Measurements from ENCODE around the gene EFEMP2.
A peak's percentile ranks its signal among the peaks of the same experiment; 100 is the strongest.

EFEMP2 gene

DNA sequence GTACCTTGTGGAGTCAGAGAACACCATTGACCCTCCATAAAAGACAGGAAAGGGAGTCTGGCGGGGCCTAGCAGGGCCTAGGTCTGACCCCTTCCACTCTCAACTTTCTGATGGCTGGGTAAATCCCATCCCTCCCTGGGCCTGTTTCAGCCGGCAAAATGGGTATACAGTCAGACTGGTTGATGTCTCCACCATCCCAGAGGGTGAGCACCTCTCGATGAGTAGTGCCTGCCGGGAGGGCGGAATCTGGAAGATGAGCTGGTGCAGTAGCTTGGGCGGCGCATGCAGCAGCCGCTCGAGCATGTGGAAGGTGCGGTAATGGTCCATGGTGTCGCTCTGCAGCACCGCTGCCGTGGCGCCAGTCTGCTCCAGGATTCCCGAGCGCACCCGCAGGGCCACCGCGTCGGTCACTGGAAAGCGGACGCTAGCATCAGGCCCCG, 15.1 kb upstream of the EFEMP2 start:
- DNase-seq (ENCODE audit: low read depth): no peak
- H3K4me3 ChIP-seq (ENCODE audit: low read length): peak overlapping the region; percentile 85
- TF ChIP-seq, protein P1, sequence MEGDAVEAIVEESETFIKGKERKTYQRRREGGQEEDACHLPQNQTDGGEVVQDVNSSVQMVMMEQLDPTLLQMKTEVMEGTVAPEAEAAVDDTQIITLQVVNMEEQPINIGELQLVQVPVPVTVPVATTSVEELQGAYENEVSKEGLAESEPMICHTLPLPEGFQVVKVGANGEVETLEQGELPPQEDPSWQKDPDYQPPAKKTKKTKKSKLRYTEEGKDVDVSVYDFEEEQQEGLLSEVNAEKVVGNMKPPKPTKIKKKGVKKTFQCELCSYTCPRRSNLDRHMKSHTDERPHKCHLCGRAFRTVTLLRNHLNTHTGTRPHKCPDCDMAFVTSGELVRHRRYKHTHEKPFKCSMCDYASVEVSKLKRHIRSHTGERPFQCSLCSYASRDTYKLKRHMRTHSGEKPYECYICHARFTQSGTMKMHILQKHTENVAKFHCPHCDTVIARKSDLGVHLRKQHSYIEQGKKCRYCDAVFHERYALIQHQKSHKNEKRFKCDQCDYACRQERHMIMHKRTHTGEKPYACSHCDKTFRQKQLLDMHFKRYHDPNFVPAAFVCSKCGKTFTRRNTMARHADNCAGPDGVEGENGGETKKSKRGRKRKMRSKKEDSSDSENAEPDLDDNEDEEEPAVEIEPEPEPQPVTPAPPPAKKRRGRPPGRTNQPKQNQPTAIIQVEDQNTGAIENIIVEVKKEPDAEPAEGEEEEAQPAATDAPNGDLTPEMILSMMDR (conservative IDR thresholded peaks at IDR 0.05; ENCODE audit: low read depth, low read length): no peak

GRCh38 chr11:65886826-65887722, 14.5 kb upstream of the EFEMP2 start:
- TF ChIP-seq, protein P1 (conservative IDR thresholded peaks at IDR 0.05; ENCODE audit: low read depth, low read length): no peak
- H3K4me3 ChIP-seq (ENCODE audit: low read length): peak overlapping the region; percentile 85
- DNase-seq (ENCODE audit: low read depth): no peak

DNA sequence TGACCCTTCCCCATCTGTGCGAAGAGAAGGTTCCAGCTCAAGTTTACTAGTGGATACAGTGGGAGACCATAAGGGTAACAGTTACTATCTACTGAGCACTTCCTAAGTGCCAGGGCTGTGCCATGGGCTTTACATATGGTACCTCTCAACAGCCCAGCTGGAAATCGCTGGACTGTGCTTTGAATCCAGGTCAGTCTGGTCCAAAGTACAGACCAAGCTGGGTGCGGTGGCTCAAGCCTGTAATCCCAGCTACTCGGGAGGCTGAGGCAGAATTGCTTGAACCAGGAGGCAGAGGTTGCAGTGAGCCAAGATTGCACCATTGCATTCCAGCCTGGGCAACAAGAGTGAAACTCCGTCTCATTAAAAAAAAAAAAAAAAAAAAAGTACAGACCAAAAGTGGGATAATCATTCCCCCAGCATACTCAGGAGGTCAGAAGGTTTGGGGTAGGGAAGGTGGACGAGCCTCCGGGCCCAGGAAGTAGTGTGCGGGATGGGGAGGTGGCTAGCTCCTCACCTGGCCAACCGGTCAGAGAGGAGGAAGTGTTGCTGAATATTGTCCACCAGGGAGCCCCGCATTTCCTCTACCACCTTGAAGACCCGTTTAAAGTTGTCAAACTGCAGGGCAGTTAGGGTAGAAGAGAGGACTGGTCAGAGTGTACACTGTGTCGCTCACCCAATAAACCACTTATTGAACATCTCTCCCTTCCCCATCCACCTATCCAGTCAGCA, 13.4 kb upstream of the EFEMP2 start:
- DNase-seq (ENCODE audit: low read depth): no peak
- TF ChIP-seq, protein P1 (conservative IDR thresholded peaks at IDR 0.05; ENCODE audit: low read depth, low read length): no peak
- H3K4me3 ChIP-seq (ENCODE audit: low read length): no peak overlapping the region

DNA sequence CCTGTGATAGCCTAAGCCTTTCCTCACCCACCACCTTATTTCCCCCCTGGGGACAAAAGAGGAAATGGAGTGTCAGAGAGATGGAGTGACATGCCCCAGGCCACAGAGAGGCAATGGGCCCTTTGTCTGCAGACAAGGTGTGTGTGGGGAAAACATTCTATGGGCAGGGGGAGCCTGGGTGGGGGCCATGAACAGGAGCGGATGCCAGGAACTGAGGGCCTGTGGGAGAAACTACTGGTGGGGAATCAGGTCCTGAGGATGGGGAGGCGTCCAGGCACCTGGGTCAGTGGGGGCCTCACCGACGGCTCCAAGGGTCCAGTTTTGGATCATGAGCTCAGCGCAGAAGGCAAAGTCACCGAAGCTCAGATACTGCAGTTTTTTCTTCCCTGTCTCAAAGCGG, 12.6 kb upstream of the EFEMP2 start:
- DNase-seq (ENCODE audit: low read depth): no peak
- TF ChIP-seq, protein P1 (conservative IDR thresholded peaks at IDR 0.05; ENCODE audit: low read depth, low read length): no peak
- no peak overlapping the region for H3K4me3 ChIP-seq (ENCODE audit: low read length)

- TF ChIP-seq, protein P1 (conservative IDR thresholded peaks at IDR 0.05; ENCODE audit: low read depth, low read length): peak; percentile 100
- no peak for DNase-seq (ENCODE audit: low read depth)
- no peak overlapping the region for H3K4me3 ChIP-seq (ENCODE audit: low read length)
These were observed 12.1 kb upstream of the EFEMP2 start for GRCh38 chr11:65884716-65885092.

DNA sequence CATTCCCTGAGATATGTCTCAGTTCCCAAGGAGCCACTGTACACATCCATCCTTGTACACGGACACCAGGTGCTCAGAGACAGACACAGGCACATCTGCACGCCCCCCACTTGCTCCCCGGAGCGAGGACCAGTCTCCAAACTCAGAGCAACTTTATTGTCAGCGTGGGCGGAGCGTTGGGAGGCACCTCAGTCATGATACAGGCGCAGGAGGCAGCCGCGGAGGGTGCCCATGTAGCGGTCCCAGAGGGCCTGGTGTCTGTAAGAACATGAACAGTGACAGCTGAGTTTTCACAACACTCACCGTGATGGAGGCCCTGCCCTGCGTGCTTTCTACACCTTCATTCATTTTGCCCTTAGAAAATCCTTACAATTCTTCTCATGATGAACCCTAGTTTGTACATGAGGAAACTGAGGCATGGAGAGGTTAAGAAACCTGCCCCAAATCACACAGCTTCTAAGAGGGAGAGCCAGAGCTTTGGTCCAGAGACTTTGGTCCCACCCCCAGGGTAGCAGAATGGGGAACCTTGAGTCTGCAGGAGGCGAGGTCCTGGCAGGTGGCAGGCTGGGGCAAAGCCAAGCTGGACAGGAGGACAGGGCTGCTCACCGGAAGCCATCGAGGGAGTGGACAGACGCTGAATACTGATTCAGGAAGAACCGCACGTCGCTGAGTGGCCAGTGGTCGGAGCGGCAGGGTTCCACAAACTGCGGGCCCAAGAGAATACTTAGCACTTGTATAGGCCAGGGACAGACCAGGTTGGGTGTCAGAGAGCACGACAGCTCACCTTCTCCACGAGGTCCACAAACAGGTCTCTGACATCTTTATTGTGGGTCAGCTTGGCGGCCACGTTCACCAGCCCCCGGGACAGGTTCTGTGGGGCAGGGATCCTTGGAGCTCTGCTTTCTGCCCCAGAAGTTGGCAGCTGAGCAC, 11.5 kb upstream of the EFEMP2 start:
- TF ChIP-seq, protein P1 (conservative IDR thresholded peaks at IDR 0.05; ENCODE audit: low read depth, low read length): no peak
- no peak overlapping the region for H3K4me3 ChIP-seq (ENCODE audit: low read length)
- no peak for DNase-seq (ENCODE audit: low read depth)

Measured in retinal pigment epithelial cell (primary cell).